Measurements from ENCODE around the gene RBFOX2. TPM values are rescaled to one million over a fixed set of nuclear protein-coding genes. Genes with fewer than 3 reads are reported as not detected.

Gene RBFOX2
- total and polyA plus RNA-seq, 10 of the 15 experiments (the other 5 are each of a cell fraction or from before 2014, with no cell fraction given), result 0.01 to 2.7 (median 0.17) TPM; not detected in 4

DNA sequence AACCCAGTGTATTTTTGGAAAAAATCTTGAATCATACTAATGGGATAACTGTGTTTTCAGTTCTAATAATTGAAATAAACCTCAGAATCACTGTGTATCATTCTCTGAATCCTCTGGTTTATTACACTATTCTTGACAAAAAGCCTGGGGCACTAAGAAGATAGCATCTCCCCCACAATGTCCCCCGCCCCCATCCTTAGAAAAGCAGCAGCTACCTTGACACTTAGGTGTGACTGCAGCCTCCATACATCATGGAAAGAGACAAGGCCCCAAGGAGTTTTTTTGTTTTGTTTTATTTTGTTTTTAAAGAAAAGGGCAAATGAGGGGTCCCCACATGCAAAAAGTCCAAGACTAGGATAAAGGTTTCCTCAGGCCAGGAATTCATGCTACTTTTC lies 186.1 kb downstream of the RBFOX2 start (continued):
- TF ChIP-seq BCLAF1 (IDR thresholded peaks at IDR 0.05) (no peak), IRF5 (IDR thresholded peaks at IDR 0.05; ENCODE audit: borderline replicate concordance) (no peak)

- Histone ChIP-seq H3K4me1 (ENCODE audit: control insufficient read depth, insufficient read depth, low read length) (no peaks in the 10 kb centered on the region), H4K20me1 (ENCODE audit: control insufficient read depth, insufficient read depth) (no peaks in the 10 kb centered on the region), H3K79me2 (ENCODE audit: control insufficient read depth, insufficient read depth, low read length) (no peaks in the 10 kb centered on the region), H3K9ac (ENCODE audit: control insufficient read depth, insufficient read depth, low read length) (no peak overlapping the region), H3K4me2 (ENCODE audit: control insufficient read depth, insufficient read depth) (no peak overlapping the region), H3K9me3 (replicated peaks; ENCODE audit: control insufficient read depth, insufficient read depth, low read length) (no peaks in the 10 kb centered on the region), H3K4me3 (no peak overlapping the region), H3K27ac (ENCODE audit: control insufficient read depth, insufficient read depth) (no peak overlapping the region), H3K27me3 (replicated peaks in 1 of 2; ENCODE audit: control insufficient read depth in 2 of 2, insufficient read depth in 2 of 2, low read length in 1 of 2) (0 out of 4 replicates have a peak, but pooled peaks cover 0 to 3% of the 10 kb centered on the region in 2 experiments), H2AFZ (ENCODE audit: control insufficient read depth, low read depth, low read length) (no peak overlapping the region), H3K36me3 (ENCODE audit: control insufficient read depth in 2 of 2, insufficient read depth in 2 of 2, low read length in 1 of 2) (no peaks in the 10 kb centered on the region)
- intact Hi-C loops (cut with micrococcal nuclease; ENCODE audit: unreplicated experiment) (no loop called here), in situ Hi-C loops (cut with MboI) (no loop called here)
- CTCF ChIA-PET, result interaction anchor here (0.6 to 2.3 kb wide), 7 partner anchors 13 to 281 kb away, joined by 3 to 5 read pairs (median 3); no protein-coding TSS in a partner anchor
- POLR2A ChIA-PET, result no interaction called here
- WGBS (ENCODE audit: insufficient coverage, insufficient replicate concordance, low lambda C conversion rate, missing lambda C conversion rate), result 63% methylated on average over 3 of the region's 3 CpGs
- FAIRE-seq (no peak), ATAC-seq (no peak), DNase-seq (ENCODE audit: low read depth, low spot score) (no peak)
- no TSS peak for BruUV-seq (replicated peaks)
- SMC1A ChIA-PET (ENCODE audit: uncharacterized antibody, unreplicated experiment), result interaction anchor here (0.6 to 1.1 kb wide), 3 partner anchors 103 to 1130 kb away, joined by 3 to 7 read pairs (median 3); no protein-coding TSS in a partner anchor
- RAD21 ChIA-PET (ENCODE audit: unreplicated experiment), result no interaction called here
- TF ChIP-seq CTCF (IDR thresholded peaks at IDR 0.05 in 2 of 3, conservative IDR thresholded peaks at IDR 0.05 in 1 of 3; ENCODE audit: control insufficient read depth in 2 of 3, extremely low read depth in 1 of 3, insufficient read depth in 1 of 3, low read depth in 3 of 3, low read length in 3 of 3) (no peak), NRF1 (conservative IDR thresholded peaks at IDR 0.05; ENCODE audit: low read depth, low read length) (no peak), ATF3 (IDR thresholded peaks at IDR 0.05; ENCODE audit: borderline replicate concordance, extremely low read depth, low read depth, low read length) (no peak), CBX5 (IDR thresholded peaks at IDR 0.05; ENCODE audit: low read depth) (no peak), IRF5 (IDR thresholded peaks at IDR 0.05; ENCODE audit: borderline replicate concordance) (no peak), ZNF687 (IDR thresholded peaks at IDR 0.05) (no peak)
Measured at GRCh38 chr22:35841907-35842518, 186.6 kb downstream of the RBFOX2 start.

Data from GM12878 (cell line).